Activated CD4-positive, alpha-beta T cell treated with anti-CD3 and anti-CD28 coated beads, Interleukin-2, amount 10 ng/mL, durations not matched to agents 7 days and 5 days (primary cell): ENCODE data around the gene NREP. TPM values are rescaled to one million over a fixed set of nuclear protein-coding genes. Genes with fewer than 3 reads are reported as not detected.

Experiments
- CTCF ChIA-PET: fragments of 350-600 bp; sonication (Branson Sonifier 250); formaldehyde crosslinking; loops from one replicate; lab custom pipeline; 2021; ENCODE audit warnings: antibody characterized with exemption; lab: Charles Lee
- POLR2A ChIA-PET: fragments of 350-600 bp; sonication (Branson Sonifier 250); formaldehyde crosslinking; loops from one replicate; lab custom pipeline; 2021; ENCODE audit warnings: antibody characterized with exemption; lab: Charles Lee
- DNase-seq: peaks from one replicate; pipeline ENCODE4 v3.0.0-alpha.2; 2020
- H3K27ac Mint-ChIP-seq: one replicate; pipeline ENCODE4 v1.8.0; 2021; ENCODE audit warnings: mild to moderate bottlenecking, moderate library complexity, mixed read lengths
- H3K27me3 Mint-ChIP-seq: one replicate; pipeline ENCODE4 v1.8.0; 2021; ENCODE audit warnings: mixed read lengths
- H3K36me3 Mint-ChIP-seq: one replicate; pipeline ENCODE4 v1.8.0; 2021; ENCODE audit warnings: low read depth, mixed read lengths
- H3K4me1 Mint-ChIP-seq: one replicate; pipeline ENCODE4 v1.8.0; 2021; ENCODE audit warnings: mixed read lengths
- H3K4me3 Mint-ChIP-seq: one replicate; pipeline ENCODE4 v1.8.0; 2021; ENCODE audit warnings: mild to moderate bottlenecking, moderate library complexity, mixed read lengths
- H3K9me3 Mint-ChIP-seq: one replicate; pipeline ENCODE4 v1.8.0; 2021; ENCODE audit warnings: mixed read lengths
- total RNA-seq, 2 experiments: library from RNA; stranded (reverse); gene quantifications; one replicate each; pipeline ENCODE4 v1.2.3, GENCODE V29; 2021

Gene NREP, protein sequence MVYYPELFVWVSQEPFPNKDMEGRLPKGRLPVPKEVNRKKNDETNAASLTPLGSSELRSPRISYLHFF
- 10 to 100 TPM; 22.8 to 27.3 TPM for total RNA-seq

- POLR2A ChIA-PET, result interaction anchor here (1.0 kb wide), 1 partner anchor 225 kb away, joined by 6 read pairs; no protein-coding TSS in a partner anchor
- Mint-ChIP-seq H3K4me1 (peaks cover 27% of the 10 kb centered on the region), H3K27me3 (no peaks in the 10 kb centered on the region), H3K4me3 (peak within 1 kb of the TSS; percentile 87), H3K27ac (peak within 1 kb of the TSS; percentile 92), H3K36me3 (peaks cover 8% of the 10 kb centered on the region), H3K9me3 (no peaks in the 10 kb centered on the region)
- CTCF ChIA-PET, result interaction anchor here (0.6 to 1.1 kb wide), 5 partner anchors 15 to 1165 kb away, joined by 3 to 5 read pairs (median 3); no protein-coding TSS in a partner anchor
- peak; percentile 55 for DNase-seq
Measured at GRCh38 chr5:111756581-111757354, at the start of gene NREP. Gene NREP (minus strand): TSS chr5:111757194. CDS start chr5:111755772, 1,422 bp downstream.

DNA sequence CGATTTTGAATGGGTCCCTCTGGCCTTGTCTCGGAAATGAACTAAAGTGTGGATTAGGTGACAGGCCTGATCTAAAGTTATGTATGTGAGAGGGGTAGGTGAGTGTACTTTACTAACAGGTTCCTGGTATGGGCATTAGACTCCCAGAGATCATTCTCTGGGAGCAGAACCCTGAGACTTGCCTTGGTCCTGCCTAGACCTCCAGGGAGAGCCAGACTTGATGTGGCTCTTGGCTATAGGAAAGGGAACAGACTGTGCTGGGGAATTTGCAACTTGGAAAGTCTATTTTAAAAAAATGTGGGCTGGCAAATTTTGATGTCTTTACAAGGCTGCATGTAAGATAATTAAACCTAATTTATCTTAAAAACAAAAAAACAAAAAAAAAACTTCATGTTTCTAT, 49.8 kb upstream of the NREP start:
- Mint-ChIP-seq H3K36me3 (no peaks in the 10 kb centered on the region), H3K4me3 (no peak overlapping the region), H3K27me3 (peaks cover 4% of the 10 kb centered on the region), H3K27ac (no peak overlapping the region), H3K4me1 (no peaks in the 10 kb centered on the region), H3K9me3 (no peaks in the 10 kb centered on the region)
- no peak for DNase-seq
- ChIA-PET CTCF (no interaction called here), POLR2A (no interaction called here)

DNA sequence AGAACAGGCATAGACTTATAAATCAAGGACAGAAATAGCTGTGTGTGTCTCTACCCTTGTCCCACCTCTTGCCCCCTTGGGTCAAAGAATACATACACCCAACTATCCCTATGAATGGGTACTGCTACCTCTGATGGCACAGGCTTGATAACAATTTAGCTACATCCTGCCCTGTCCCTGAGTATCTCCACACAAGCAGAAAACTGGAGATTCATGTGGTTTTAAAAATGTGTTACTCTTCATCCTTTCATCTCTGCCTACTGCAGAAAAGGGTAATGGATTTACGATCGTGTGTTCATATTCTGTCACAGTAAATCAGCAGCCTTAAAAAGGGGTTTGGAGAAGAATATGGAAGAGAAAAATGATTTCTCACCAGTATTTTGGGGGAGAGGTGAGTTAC, 49.2 kb upstream of the NREP start:
- CTCF ChIA-PET, result no interaction called here
- Mint-ChIP-seq H3K4me3 (no peak overlapping the region), H3K9me3 (no peaks in the 10 kb centered on the region), H3K36me3 (no peaks in the 10 kb centered on the region), H3K27ac (no peak overlapping the region), H3K27me3 (peaks cover 4% of the 10 kb centered on the region), H3K4me1 (no peaks in the 10 kb centered on the region)
- POLR2A ChIA-PET, result no interaction called here
- DNase-seq, result no peak

- POLR2A ChIA-PET, result no interaction called here
- no peak overlapping the region for H3K4me3 Mint-ChIP-seq
- no peaks in the 10 kb centered on the region for H3K9me3 Mint-ChIP-seq
- peaks cover 4% of the 10 kb centered on the region for H3K27me3 Mint-ChIP-seq
- DNase-seq, result no peak
- H3K4me1 Mint-ChIP-seq, result no peaks in the 10 kb centered on the region
- CTCF ChIA-PET, result no interaction called here
- H3K36me3 Mint-ChIP-seq, result no peaks in the 10 kb centered on the region
- no peak overlapping the region for H3K27ac Mint-ChIP-seq
Measured at GRCh38 chr5:111805071-111805470, 48.1 kb upstream of the NREP start.

DNA sequence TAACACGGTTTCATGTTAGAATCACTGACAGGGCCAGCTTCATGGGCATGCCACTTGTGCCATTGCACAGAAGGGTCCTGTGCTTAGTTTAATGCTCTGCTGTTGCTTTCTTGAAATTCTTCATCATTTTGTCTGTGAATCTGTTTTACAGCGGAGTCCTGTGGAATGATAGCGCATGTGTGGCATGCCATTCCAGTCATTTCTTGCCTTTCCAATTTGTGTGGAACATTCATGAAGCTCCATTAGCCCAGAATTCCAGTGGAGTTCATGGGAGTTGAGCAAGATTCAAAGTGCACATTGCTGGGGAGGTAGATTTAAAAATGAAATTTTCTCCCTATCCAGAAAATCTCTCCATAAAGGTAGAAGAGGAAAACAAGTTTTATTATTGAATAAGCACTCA, 43.4 kb upstream of the NREP start:
- CTCF ChIA-PET, result interaction anchor here (0.5 kb wide), 1 partner anchor 29 kb away, joined by 4 read pairs; no protein-coding TSS in a partner anchor
- Mint-ChIP-seq H3K4me3 (no peak overlapping the region), H3K27me3 (peaks cover 6% of the 10 kb centered on the region), H3K9me3 (peaks cover 2% of the 10 kb centered on the region), H3K27ac (no peak overlapping the region), H3K4me1 (no peaks in the 10 kb centered on the region), H3K36me3 (no peaks in the 10 kb centered on the region)
- POLR2A ChIA-PET, result no interaction called here
- no peak for DNase-seq

DNA sequence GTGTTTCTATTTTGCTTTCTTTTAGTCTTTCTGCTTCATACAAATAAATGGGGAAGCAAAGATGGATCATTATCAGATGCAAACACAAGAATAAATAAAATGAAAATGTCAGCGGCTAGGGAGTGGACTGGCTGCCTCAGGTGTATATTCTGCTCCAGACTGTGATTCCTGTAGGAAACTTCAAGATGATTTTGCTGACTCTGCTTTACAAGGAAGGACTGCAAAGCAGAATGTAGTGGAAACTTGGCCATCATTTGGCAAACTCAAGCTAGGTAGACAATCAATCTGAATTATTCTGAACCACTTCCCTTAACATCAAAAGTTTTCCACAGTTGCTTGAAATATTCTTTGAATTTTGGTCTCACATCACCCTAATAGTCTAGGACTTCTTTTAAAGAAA, 38.1 kb upstream of the NREP start:
- H3K4me1 Mint-ChIP-seq, result no peaks in the 10 kb centered on the region
- CTCF ChIA-PET, result no interaction called here
- peaks cover 2% of the 10 kb centered on the region for H3K9me3 Mint-ChIP-seq
- no peak overlapping the region for H3K27ac Mint-ChIP-seq
- peaks cover 4% of the 10 kb centered on the region for H3K27me3 Mint-ChIP-seq
- H3K36me3 Mint-ChIP-seq, result no peaks in the 10 kb centered on the region
- DNase-seq, result no peak
- POLR2A ChIA-PET, result no interaction called here
- H3K4me3 Mint-ChIP-seq, result no peak overlapping the region

GRCh38 chr5:111792471-111793058, 35.6 kb upstream of the NREP start:
- POLR2A ChIA-PET, result no interaction called here
- CTCF ChIA-PET, result interaction anchor here (1.0 kb wide), 1 partner anchor 9 kb away, joined by 3 read pairs; no protein-coding TSS in a partner anchor
- Mint-ChIP-seq H3K27me3 (peaks cover 6% of the 10 kb centered on the region), H3K4me3 (no peak overlapping the region), H3K9me3 (peaks cover 2% of the 10 kb centered on the region), H3K4me1 (no peaks in the 10 kb centered on the region), H3K27ac (no peak overlapping the region), H3K36me3 (no peaks in the 10 kb centered on the region)
- DNase-seq, result no peak

DNA sequence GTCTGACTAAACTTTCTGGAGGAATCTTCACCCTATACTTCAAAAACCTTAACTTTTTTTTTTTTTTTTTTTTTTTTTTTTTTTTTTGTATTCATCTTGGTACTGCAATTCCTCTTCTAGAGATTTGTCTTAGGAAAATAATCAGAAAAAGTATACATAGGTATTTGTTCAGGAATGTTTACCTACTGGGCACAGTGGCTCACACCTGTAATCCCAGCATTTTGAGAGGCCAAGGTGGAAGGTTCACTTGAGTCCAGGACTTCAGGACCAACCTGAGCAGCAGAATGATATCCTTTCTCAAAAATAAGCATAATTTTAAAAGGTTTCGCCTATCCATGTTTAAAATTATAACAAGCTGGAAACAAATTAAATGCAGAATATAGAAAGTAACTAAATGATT, 33.3 kb upstream of the NREP start:
- CTCF ChIA-PET, result no interaction called here
- POLR2A ChIA-PET, result no interaction called here
- Mint-ChIP-seq H3K4me1 (no peaks in the 10 kb centered on the region), H3K27me3 (peaks cover 8% of the 10 kb centered on the region), H3K9me3 (no peaks in the 10 kb centered on the region), H3K4me3 (no peak overlapping the region), H3K36me3 (no peaks in the 10 kb centered on the region), H3K27ac (no peak overlapping the region)
- no peak for DNase-seq

DNA sequence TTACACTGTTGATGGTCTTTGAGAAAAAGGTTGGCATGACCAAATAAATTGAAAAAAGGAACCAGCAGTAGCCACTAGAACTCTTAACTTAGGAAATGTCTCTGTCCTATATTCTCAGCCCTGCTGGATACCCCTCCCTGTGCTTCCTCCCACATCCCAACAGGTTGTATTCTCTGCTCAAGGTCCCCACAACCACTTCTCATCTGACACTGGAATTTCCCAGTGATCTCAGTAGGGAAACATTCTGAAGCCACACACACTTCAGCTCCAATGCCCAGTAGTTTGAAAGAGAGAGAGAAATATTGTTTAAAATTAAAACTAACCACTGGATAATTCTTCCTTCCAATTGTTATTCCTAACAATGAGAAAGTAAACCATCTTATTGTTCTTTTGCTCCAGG, 30.0 kb upstream of the NREP start:
- H3K4me1 Mint-ChIP-seq, result no peaks in the 10 kb centered on the region
- POLR2A ChIA-PET, result no interaction called here
- no peak overlapping the region for H3K27ac Mint-ChIP-seq
- H3K9me3 Mint-ChIP-seq, result no peaks in the 10 kb centered on the region
- peaks cover 7% of the 10 kb centered on the region for H3K27me3 Mint-ChIP-seq
- no peak for DNase-seq
- CTCF ChIA-PET, result no interaction called here
- H3K36me3 Mint-ChIP-seq, result no peaks in the 10 kb centered on the region
- H3K4me3 Mint-ChIP-seq, result no peak overlapping the region

GRCh38 chr5:111784491-111785181, 27.6 kb upstream of the NREP start:
- no peak for DNase-seq
- H3K9me3 Mint-ChIP-seq, result no peaks in the 10 kb centered on the region
- peaks cover 13% of the 10 kb centered on the region for H3K27me3 Mint-ChIP-seq
- no peaks in the 10 kb centered on the region for H3K4me1 Mint-ChIP-seq
- POLR2A ChIA-PET, result no interaction called here
- H3K4me3 Mint-ChIP-seq, result no peak overlapping the region
- H3K36me3 Mint-ChIP-seq, result no peaks in the 10 kb centered on the region
- CTCF ChIA-PET, result no interaction called here
- no peak overlapping the region for H3K27ac Mint-ChIP-seq

GRCh38 chr5:111783537-111783936, 26.5 kb upstream of the NREP start:
- Mint-ChIP-seq H3K27me3 (peaks cover 18% of the 10 kb centered on the region), H3K27ac (no peak overlapping the region), H3K36me3 (no peaks in the 10 kb centered on the region), H3K4me1 (no peaks in the 10 kb centered on the region), H3K4me3 (no peak overlapping the region), H3K9me3 (no peaks in the 10 kb centered on the region)
- no peak for DNase-seq
- POLR2A ChIA-PET, result no interaction called here
- CTCF ChIA-PET, result no interaction called here

- ChIA-PET POLR2A (no interaction called here), CTCF (no interaction called here)
- no peak for DNase-seq
- no peaks in the 10 kb centered on the region for H3K9me3 Mint-ChIP-seq
- no peak overlapping the region for H3K4me3 Mint-ChIP-seq
- no peaks in the 10 kb centered on the region for H3K36me3 Mint-ChIP-seq
- H3K4me1 Mint-ChIP-seq, result no peaks in the 10 kb centered on the region
- peaks cover 21% of the 10 kb centered on the region for H3K27me3 Mint-ChIP-seq
- H3K27ac Mint-ChIP-seq, result no peak overlapping the region
Measured at GRCh38 chr5:111782216-111782615, 25.2 kb upstream of the NREP start.

GRCh38 chr5:111781200-111781599, 24.2 kb upstream of the NREP start:
- no peaks in the 10 kb centered on the region for H3K4me1 Mint-ChIP-seq
- CTCF ChIA-PET, result no interaction called here
- H3K27ac Mint-ChIP-seq, result no peak overlapping the region
- H3K27me3 Mint-ChIP-seq, result peaks cover 24% of the 10 kb centered on the region
- DNase-seq, result no peak
- no peaks in the 10 kb centered on the region for H3K9me3 Mint-ChIP-seq
- POLR2A ChIA-PET, result no interaction called here
- no peak overlapping the region for H3K4me3 Mint-ChIP-seq
- no peaks in the 10 kb centered on the region for H3K36me3 Mint-ChIP-seq
